ENCODE results near the gene CCDC124. TPM values are rescaled to one million over a fixed set of nuclear protein-coding genes. Genes with fewer than 3 reads are reported as not detected.

The CCDC124 gene
- total RNA-seq, 2 experiments from 2014 or later, result 107 to 118 TPM

- CTCF ChIA-PET, result interaction anchor here (0.5 to 9.5 kb wide), 31 partner anchors 9 to 321 kb away, joined by 3 to 186 read pairs (median 4); partner anchors contain the start of genes RPL18A and SLC5A5
- Mint-ChIP-seq H3K27me3 (ENCODE audit: low read depth) (no peaks in the 10 kb centered on the region), H3K9me3 (no peaks in the 10 kb centered on the region), H3K27ac (no peak overlapping the region), H3K4me3 (no peak overlapping the region), H3K36me3 (ENCODE audit: low read depth) (peaks cover 19% of the 10 kb centered on the region), H3K4me1 (ENCODE audit: low read depth) (peaks cover 15% of the 10 kb centered on the region)
- peak; percentile 92 for DNase-seq
- intact Hi-C loops (cut with micrococcal nuclease), result loop anchor here (1.0 kb wide), 3 partner anchors 54 to 120 kb away; no protein-coding TSS in a partner anchor
Measured at GRCh38 chr19:17938092-17938845, 5.5 kb downstream of the CCDC124 start.

DNA sequence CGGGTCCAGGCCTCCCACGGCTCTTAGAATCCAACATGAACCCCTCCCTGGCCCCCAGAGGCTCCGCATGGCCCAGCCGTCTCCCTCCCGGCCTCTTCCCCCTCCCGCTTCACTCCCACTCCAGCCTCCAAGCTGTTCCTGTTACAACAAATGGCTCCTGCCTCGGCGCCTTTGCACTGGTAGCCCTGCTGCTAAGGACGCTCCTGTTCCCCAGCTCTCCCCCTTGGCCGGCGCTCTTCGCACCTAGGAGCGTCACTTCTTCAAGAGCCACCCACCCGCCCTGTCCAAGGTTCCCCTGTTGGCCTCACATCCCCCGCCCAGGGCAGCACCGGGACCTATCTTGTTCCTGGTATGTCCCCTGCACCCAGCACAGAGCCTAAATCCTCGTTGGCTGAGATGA, 9.4 kb downstream of the CCDC124 start:
- Mint-ChIP-seq H3K36me3 (ENCODE audit: low read depth) (peaks cover 18% of the 10 kb centered on the region), H3K27ac (no peak overlapping the region), H3K9me3 (no peaks in the 10 kb centered on the region), H3K4me3 (no peak overlapping the region), H3K4me1 (ENCODE audit: low read depth) (peaks cover 15% of the 10 kb centered on the region), H3K27me3 (ENCODE audit: low read depth) (no peaks in the 10 kb centered on the region)
- DNase-seq, result no peak
- intact Hi-C loops (cut with micrococcal nuclease), result no loop called here
- CTCF ChIA-PET, result interaction anchor here (1.1 to 1.6 kb wide), 2 partner anchors 52 to 54 kb away, joined by 4 to 5 read pairs; no protein-coding TSS in a partner anchor

DNA sequence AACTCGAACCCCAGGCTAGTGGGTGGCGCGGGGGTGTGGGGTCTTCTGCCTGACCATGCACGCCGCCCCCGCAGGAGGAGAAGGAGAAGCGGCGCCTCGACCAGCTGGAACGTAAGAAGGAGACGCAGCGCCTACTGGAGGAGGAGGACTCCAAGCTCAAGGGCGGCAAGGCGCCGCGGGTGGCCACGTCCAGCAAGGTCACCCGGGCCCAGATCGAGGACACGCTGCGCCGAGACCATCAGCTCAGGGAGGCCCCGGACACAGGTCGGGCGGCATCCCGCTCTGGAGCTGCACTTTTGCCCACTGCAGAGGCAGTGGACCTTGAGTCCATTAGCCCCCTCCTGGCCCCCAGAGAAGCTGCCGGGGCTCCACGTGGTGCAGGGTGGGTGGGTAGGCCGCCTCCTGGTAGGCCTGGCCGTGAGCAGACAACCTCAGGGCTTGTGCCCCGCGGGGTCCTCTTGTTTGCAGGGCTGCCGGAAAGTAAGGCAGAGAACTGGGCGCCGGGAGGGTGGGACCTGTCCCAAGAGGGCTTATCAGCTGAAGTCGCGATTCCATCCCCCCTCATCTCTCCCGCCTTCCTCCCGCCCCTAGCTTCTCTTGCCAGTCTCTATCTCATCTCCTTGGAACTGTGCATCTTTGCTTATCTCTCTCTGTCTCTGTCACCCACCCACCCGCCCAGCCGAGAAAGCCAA, 9.9 kb downstream of the CCDC124 start:
- DNase-seq, result no peak
- H3K4me3 Mint-ChIP-seq, result no peak overlapping the region
- CTCF ChIA-PET, result interaction anchor here (1.1 to 1.6 kb wide), 2 partner anchors 52 to 54 kb away, joined by 4 to 5 read pairs; no protein-coding TSS in a partner anchor
- H3K27ac Mint-ChIP-seq, result no peak overlapping the region
- peaks cover 16% of the 10 kb centered on the region for H3K36me3 Mint-ChIP-seq (ENCODE audit: low read depth)
- H3K4me1 Mint-ChIP-seq (ENCODE audit: low read depth), result peaks cover 15% of the 10 kb centered on the region
- intact Hi-C loops (cut with micrococcal nuclease), result no loop called here
- H3K9me3 Mint-ChIP-seq, result no peaks in the 10 kb centered on the region
- no peaks in the 10 kb centered on the region for H3K27me3 Mint-ChIP-seq (ENCODE audit: low read depth)

DNA sequence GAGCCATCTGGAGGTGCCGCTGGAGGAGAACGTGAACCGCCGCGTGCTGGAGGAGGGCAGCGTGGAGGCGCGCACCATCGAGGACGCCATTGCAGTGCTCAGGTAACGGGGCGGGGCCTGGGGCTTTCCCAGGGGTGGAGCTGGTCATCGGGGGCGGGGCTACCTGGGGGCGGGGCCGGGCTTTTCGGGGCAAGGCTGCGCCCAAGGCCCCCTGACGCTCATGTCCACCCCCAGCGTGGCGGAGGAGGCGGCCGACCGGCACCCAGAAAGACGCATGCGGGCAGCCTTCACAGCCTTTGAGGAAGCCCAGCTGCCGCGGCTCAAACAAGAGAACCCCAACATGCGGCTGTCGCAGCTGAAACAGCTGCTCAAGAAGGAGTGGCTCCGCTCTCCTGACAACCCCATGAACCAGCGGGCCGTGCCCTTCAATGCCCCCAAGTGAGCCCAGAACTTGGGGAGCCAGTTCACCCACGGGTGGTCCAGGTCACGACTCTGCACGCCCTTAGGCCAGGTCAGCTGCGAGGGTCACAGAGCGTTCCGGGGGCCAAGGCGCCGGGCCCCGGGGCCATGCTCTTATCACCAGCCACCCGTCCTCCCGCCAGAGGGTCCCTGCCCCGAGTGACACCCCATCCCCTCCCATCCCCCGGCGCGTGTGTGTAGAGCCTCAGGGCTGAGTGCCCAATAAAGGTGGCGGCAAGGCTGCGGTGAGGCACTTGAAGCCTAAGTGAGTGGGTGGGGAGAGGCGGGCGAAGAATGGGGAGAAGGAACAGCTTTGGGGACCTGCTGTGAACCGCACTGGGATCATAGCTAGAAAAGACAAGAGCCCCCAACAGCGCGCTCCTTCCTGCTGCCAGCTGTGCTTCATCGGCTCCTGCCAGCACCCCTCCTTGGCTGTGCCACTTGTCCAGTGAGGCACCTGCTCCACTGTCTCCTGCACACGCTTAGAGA, 10.7 kb downstream of the CCDC124 start:
- H3K4me1 Mint-ChIP-seq (ENCODE audit: low read depth), result peaks cover 15% of the 10 kb centered on the region
- no peaks in the 10 kb centered on the region for H3K9me3 Mint-ChIP-seq
- H3K4me3 Mint-ChIP-seq, result no peak overlapping the region
- no peak for DNase-seq
- peaks cover 16% of the 10 kb centered on the region for H3K36me3 Mint-ChIP-seq (ENCODE audit: low read depth)
- intact Hi-C loops (cut with micrococcal nuclease), result no loop called here
- H3K27ac Mint-ChIP-seq, result no peak overlapping the region
- H3K27me3 Mint-ChIP-seq (ENCODE audit: low read depth), result no peaks in the 10 kb centered on the region
- CTCF ChIA-PET, result interaction anchor here (1.1 to 4.0 kb wide), 3 partner anchors 51 to 53 kb away, joined by 4 to 38 read pairs (median 5); no protein-coding TSS in a partner anchor

DNA sequence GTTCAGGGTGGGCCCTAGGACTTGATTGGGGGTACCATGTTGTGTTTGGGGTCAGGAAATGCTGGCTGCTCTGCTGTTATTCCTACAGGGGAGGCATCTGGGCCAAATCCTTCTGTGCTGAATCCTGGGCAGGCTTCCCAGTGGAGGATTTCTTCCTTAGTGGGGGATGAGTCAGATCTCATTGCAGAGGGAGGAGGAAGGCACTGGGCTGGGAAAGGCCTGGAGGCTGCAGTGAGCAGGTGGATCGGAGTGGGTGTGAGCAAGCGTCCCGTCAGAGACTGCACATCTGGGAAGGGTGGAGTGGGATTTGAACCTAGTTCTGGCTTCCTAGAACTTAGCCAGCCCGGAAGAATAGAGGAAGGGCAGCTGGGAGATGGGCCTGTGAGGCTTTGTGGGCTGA, 11.5 kb downstream of the CCDC124 start:
- H3K27me3 Mint-ChIP-seq (ENCODE audit: low read depth), result peaks cover 6% of the 10 kb centered on the region
- no peak overlapping the region for H3K4me3 Mint-ChIP-seq
- no peak for DNase-seq
- peaks cover 21% of the 10 kb centered on the region for H3K4me1 Mint-ChIP-seq (ENCODE audit: low read depth)
- no peaks in the 10 kb centered on the region for H3K9me3 Mint-ChIP-seq
- intact Hi-C loops (cut with micrococcal nuclease), result no loop called here
- CTCF ChIA-PET, result interaction anchor here (3.2 to 4.0 kb wide), 2 partner anchors 11 to 52 kb away, joined by 10 to 38 read pairs; partner anchors contain the start of gene CCDC124
- no peak overlapping the region for H3K27ac Mint-ChIP-seq
- peaks cover 15% of the 10 kb centered on the region for H3K36me3 Mint-ChIP-seq (ENCODE audit: low read depth)

- H3K4me1 Mint-ChIP-seq (ENCODE audit: low read depth), result peaks cover 44% of the 10 kb centered on the region
- H3K4me3 Mint-ChIP-seq, result peak overlapping the region; percentile 77
- H3K27me3 Mint-ChIP-seq (ENCODE audit: low read depth), result peaks cover 30% of the 10 kb centered on the region
- peaks cover 5% of the 10 kb centered on the region for H3K36me3 Mint-ChIP-seq (ENCODE audit: low read depth)
- intact Hi-C loops (cut with micrococcal nuclease), result loop anchor here (1.0 to 5.0 kb wide), 6 partner anchors 50 to 245 kb away; partner anchors contain the start of gene MPV17L2
- H3K27ac Mint-ChIP-seq, result peak overlapping the region; percentile 95
- peak; percentile 83 for DNase-seq
- no peaks in the 10 kb centered on the region for H3K9me3 Mint-ChIP-seq
- CTCF ChIA-PET, result interaction anchor here (0.7 to 4.0 kb wide), 5 partner anchors 10 to 169 kb away, joined by 3 to 38 read pairs (median 10); partner anchors contain the start of gene CCDC124
Measured at GRCh38 chr19:17946965-17947784, 14.4 kb downstream of the CCDC124 start.

- Mint-ChIP-seq H3K36me3 (ENCODE audit: low read depth) (peaks cover 3% of the 10 kb centered on the region), H3K4me3 (peak overlapping the region; percentile 58), H3K27me3 (ENCODE audit: low read depth) (peaks cover 35% of the 10 kb centered on the region), H3K4me1 (ENCODE audit: low read depth) (peaks cover 49% of the 10 kb centered on the region), H3K9me3 (no peaks in the 10 kb centered on the region), H3K27ac (no peak overlapping the region)
- CTCF ChIA-PET, result interaction anchor here (0.7 to 4.0 kb wide), 7 partner anchors 10 to 168 kb away, joined by 3 to 38 read pairs (median 5); partner anchors contain the start of gene CCDC124
- peak; percentile 94 for DNase-seq
- intact Hi-C loops (cut with micrococcal nuclease), result loop anchor here (1.0 to 5.0 kb wide), 6 partner anchors 53 to 244 kb away; partner anchors contain the start of genes MPV17L2 and PIK3R2
Measured at GRCh38 chr19:17947815-17948513, 15.1 kb downstream of the CCDC124 start.

DNA sequence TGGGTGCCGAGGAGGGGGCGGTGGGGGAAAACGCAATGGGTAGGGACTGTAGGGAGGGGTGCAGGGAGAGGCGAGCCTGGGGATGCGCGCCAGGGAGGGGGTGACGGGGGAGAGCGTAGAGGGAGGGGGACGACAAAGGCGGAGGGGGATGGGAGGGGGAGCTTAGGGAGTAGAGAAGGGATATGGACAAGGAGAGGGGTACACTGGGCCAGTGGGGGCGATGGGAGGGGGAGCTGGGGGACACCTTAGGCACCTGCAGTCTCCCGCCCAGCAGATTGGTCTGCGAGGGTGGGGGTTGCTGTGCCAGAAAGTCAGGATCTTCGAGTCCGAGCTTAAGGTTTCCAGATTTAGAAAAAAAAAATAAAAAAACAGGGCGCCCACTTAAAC, 15.7 kb downstream of the CCDC124 start:
- no peak for DNase-seq
- CTCF ChIA-PET, result interaction anchor here (0.9 to 1.2 kb wide), 3 partner anchors 10 to 49 kb away, joined by 3 to 5 read pairs (median 5); no protein-coding TSS in a partner anchor
- peaks cover 49% of the 10 kb centered on the region for H3K4me1 Mint-ChIP-seq (ENCODE audit: low read depth)
- intact Hi-C loops (cut with micrococcal nuclease), result loop anchor here (2.0 to 5.0 kb wide), 2 partner anchors 204 to 244 kb away; partner anchors contain the start of genes MPV17L2 and PIK3R2
- H3K36me3 Mint-ChIP-seq (ENCODE audit: low read depth), result peaks cover 3% of the 10 kb centered on the region
- H3K27me3 Mint-ChIP-seq (ENCODE audit: low read depth), result peaks cover 41% of the 10 kb centered on the region
- no peak overlapping the region for H3K27ac Mint-ChIP-seq
- peak overlapping the region; percentile 58 for H3K4me3 Mint-ChIP-seq
- no peaks in the 10 kb centered on the region for H3K9me3 Mint-ChIP-seq

GRCh38 chr19:17948931-17949930, 16.4 kb downstream of the CCDC124 start:
- H3K36me3 Mint-ChIP-seq (ENCODE audit: low read depth), result peaks cover 2% of the 10 kb centered on the region
- intact Hi-C loops (cut with micrococcal nuclease), result loop anchor here (2.0 to 5.0 kb wide), 2 partner anchors 204 to 243 kb away; partner anchors contain the start of genes MPV17L2 and PIK3R2
- H3K4me1 Mint-ChIP-seq (ENCODE audit: low read depth), result peaks cover 49% of the 10 kb centered on the region
- H3K4me3 Mint-ChIP-seq, result peak overlapping the region; percentile 64
- H3K27me3 Mint-ChIP-seq (ENCODE audit: low read depth), result peaks cover 45% of the 10 kb centered on the region
- no peaks in the 10 kb centered on the region for H3K9me3 Mint-ChIP-seq
- CTCF ChIA-PET, result interaction anchor here (0.9 to 1.2 kb wide), 3 partner anchors 11 to 48 kb away, joined by 3 to 5 read pairs (median 5); no protein-coding TSS in a partner anchor
- no peak overlapping the region for H3K27ac Mint-ChIP-seq
- DNase-seq, result peak; percentile 27

Data from activated naive CD4-positive, alpha-beta T cell treated with anti-CD3 and anti-CD28 coated beads for 36 hours (primary cell).